ENCODE measurements around the gene GAL3ST2.
A peak's percentile ranks its signal among the peaks of the same experiment; 100 is the strongest.
"Not testable (repeated sequence)": the region's sequence is repeated elsewhere in the genome, so short reads cannot be mapped to it uniquely, and the experiment has no call there.

Gene GAL3ST2

DNA sequence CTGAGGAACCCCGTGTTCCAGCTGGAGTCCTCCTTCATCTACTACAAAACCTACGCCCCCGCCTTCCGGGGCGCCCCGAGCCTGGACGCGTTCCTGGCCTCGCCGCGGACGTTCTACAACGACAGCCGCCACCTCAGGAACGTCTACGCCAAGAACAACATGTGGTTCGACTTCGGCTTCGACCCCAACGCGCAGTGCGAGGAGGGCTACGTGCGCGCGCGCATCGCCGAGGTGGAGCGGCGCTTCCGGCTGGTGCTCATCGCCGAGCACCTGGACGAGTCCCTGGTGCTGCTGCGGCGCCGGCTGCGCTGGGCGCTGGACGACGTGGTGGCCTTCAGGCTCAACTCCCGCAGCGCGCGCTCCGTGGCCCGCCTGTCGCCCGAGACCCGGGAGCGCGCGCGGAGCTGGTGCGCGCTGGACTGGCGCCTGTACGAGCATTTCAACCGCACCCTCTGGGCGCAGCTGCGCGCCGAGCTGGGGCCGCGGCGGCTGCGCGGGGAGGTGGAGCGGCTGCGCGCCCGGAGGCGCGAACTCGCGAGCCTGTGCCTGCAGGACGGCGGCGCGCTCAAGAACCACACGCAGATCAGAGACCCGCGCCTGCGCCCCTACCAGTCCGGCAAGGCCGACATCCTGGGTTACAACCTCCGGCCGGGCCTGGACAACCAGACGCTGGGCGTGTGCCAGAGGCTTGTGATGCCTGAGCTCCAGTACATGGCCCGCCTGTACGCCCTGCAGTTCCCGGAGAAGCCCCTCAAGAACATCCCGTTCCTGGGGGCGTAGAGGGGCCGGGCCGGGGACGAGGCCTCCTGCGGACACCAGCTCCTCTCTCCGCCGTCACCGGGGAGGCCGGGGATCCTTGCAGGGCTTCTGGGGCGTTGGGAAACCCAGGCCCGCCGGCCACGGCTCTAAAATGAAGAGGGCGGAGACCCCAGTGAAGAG is 27.0 kb downstream of the GAL3ST2 start:
- Histone ChIP-seq H2AFZ (ENCODE audit: low read depth) (peak overlapping the region; percentile 22; the same call in 1 of the 2 replicates), H3K27me3 (ENCODE audit: insufficient read depth, low read depth) (peaks cover 9% of the 10 kb centered on the region; the same call in 1 of the 2 replicates), H3K4me3 (IDR thresholded peaks at IDR 0.05; ENCODE audit: insufficient read depth, low read depth, low read length) (no peak overlapping the region), H4K20me1 (ENCODE audit: insufficient read depth) (no peaks in the 10 kb centered on the region), H3K36me3 (ENCODE audit: insufficient read depth) (no peaks in the 10 kb centered on the region), H3K9ac (no peak overlapping the region), H3K27ac (no peak overlapping the region), H3K4me2 (no peak overlapping the region; the same call in 1 of the 2 replicates), H3K79me2 (ENCODE audit: insufficient read depth, low read depth) (no peaks in the 10 kb centered on the region), H3K4me1 (ENCODE audit: low read depth, poor library complexity, severe bottlenecking) (no peaks in the 10 kb centered on the region)
- TF ChIP-seq, protein P1, sequence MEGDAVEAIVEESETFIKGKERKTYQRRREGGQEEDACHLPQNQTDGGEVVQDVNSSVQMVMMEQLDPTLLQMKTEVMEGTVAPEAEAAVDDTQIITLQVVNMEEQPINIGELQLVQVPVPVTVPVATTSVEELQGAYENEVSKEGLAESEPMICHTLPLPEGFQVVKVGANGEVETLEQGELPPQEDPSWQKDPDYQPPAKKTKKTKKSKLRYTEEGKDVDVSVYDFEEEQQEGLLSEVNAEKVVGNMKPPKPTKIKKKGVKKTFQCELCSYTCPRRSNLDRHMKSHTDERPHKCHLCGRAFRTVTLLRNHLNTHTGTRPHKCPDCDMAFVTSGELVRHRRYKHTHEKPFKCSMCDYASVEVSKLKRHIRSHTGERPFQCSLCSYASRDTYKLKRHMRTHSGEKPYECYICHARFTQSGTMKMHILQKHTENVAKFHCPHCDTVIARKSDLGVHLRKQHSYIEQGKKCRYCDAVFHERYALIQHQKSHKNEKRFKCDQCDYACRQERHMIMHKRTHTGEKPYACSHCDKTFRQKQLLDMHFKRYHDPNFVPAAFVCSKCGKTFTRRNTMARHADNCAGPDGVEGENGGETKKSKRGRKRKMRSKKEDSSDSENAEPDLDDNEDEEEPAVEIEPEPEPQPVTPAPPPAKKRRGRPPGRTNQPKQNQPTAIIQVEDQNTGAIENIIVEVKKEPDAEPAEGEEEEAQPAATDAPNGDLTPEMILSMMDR (conservative IDR thresholded peaks at IDR 0.05; ENCODE audit: low read depth, low read length) = no peak

DNA sequence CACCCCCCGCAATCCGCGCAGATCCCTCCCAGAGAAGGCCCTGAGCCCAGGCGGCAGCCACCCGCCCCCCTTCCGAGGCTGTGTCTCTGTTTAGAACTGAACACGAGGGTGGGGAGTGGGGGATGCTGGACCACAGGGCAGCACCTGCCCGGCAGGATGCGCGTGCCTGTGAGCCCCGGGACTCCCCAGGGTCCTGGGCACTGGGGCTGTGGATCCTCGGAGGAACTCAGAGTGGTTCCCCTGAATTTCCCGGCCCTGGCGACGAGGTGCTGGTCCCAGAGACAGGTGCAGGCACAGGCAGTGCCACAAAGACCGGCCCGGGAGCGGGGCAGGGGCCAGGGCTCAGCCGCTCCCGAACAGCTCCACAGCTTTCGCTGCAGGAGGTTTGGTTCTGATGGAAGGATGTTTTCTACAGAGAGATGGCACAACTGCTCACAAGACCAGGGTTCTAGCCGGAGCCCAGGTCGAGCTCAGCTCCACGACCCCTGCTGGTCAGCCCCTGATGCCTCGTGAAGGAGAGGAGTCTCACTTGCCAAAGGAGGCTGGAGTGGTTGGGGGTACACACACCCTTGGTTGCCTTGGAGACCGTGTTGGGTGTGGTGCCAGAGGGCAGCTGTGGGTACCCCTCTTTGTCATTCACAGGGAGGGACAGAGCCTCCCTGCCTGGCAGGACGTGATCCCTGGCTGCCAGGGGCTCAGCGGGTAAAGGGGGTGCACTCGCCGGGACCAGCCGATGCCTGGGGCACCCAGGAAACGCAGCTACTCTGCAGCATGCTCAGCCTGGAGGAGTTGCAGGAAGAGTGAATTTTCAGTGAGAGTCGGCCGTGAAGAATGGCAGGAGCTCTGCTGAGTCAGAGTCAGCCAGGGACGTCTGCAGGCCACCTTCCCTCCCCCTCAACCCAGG is 28.0 kb downstream of the GAL3ST2 start:
- Histone ChIP-seq H3K79me2 (ENCODE audit: insufficient read depth, low read depth) (no peaks in the 10 kb centered on the region), H3K4me3 (IDR thresholded peaks at IDR 0.05; ENCODE audit: insufficient read depth, low read depth, low read length) (no peak overlapping the region), H3K4me1 (ENCODE audit: low read depth, poor library complexity, severe bottlenecking) (no peaks in the 10 kb centered on the region), H4K20me1 (ENCODE audit: insufficient read depth) (no peaks in the 10 kb centered on the region), H3K9ac (no peak overlapping the region), H2AFZ (ENCODE audit: low read depth) (peak overlapping the region; percentile 18; the same call in 1 of the 2 replicates), H3K36me3 (ENCODE audit: insufficient read depth) (no peaks in the 10 kb centered on the region), H3K27me3 (ENCODE audit: insufficient read depth, low read depth) (peaks cover 14% of the 10 kb centered on the region; the same call in 1 of the 2 replicates), H3K27ac (no peak overlapping the region), H3K4me2 (no peak overlapping the region; the same call in 1 of the 2 replicates)
- TF ChIP-seq, protein P1 (conservative IDR thresholded peaks at IDR 0.05; ENCODE audit: low read depth, low read length) = no peak

DNA sequence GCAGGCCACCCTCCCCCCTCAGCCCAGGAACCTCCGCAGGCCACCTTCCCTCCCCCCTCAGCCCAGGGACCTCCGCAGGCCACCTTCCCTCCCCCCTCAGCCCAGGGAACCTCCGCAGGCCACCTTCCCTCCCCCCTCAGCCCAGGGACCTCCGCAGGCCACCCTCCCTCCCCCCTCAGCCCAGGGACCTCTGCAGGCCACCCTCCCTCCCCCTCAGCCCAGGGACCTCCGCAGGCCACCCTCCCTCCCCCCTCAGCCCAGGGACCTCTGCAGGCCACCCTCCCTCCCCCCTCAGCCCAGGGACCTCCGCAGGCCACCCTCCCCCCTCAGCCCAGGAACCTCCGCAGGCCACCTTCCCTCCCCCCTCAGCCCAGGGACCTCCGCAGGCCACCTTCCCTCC is 29.6 kb downstream of the GAL3ST2 start:
- H2AFZ ChIP-seq (ENCODE audit: low read depth) = not testable (repeated sequence)

DNA sequence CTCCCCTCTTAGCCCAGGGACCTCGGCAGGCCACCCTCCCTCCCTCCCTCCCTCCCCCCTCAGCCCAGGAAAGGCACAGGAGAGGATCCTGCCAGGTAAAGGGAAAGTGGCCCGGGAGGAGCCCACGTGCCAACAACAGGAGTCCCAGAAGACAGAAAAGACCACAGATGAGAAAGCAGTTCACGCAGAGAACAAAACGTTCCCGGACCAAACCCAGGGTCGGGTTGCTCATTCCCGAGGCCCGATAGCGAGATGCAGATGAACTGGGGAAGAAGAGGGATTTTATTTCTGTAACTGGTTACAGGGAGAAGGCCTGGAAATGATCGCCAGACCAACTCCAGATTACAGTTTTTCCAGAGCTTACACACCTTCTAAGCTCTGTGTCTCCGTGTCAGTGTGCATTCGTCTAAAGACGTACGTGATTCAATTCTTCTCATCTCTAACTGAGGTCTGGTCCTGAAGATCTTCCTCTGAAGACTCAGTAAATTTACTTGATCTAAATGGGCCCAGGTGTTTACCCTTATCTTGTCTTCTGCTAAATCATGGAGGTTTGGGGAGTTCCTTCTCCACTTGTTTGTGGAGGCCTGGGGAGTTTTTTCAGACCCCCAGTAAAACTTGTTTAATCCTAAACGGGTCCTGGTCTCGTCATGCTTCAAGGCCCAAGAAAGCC is 31.6 kb downstream of the GAL3ST2 start:
- TF ChIP-seq, protein P1 (conservative IDR thresholded peaks at IDR 0.05; ENCODE audit: low read depth, low read length) = no peak
- H4K20me1 ChIP-seq (ENCODE audit: insufficient read depth) = no peaks in the 10 kb centered on the region
- H3K36me3 ChIP-seq (ENCODE audit: insufficient read depth) = no peaks in the 10 kb centered on the region
- no peak overlapping the region for H2AFZ ChIP-seq (ENCODE audit: low read depth)
- no peak overlapping the region for H3K9ac ChIP-seq
- H3K27ac ChIP-seq = no peak overlapping the region
- peaks cover 33% of the 10 kb centered on the region for H3K27me3 ChIP-seq (ENCODE audit: insufficient read depth, low read depth)
- H3K79me2 ChIP-seq (ENCODE audit: insufficient read depth, low read depth) = no peaks in the 10 kb centered on the region
- no peak overlapping the region for H3K4me2 ChIP-seq
- H3K4me3 ChIP-seq (IDR thresholded peaks at IDR 0.05; ENCODE audit: insufficient read depth, low read depth, low read length) = no peak overlapping the region
- no peaks in the 10 kb centered on the region for H3K4me1 ChIP-seq (ENCODE audit: low read depth, poor library complexity, severe bottlenecking)

More for the DNA sequence above, 29.6 kb downstream of the GAL3ST2 start:
- H3K4me3 ChIP-seq (IDR thresholded peaks at IDR 0.05; ENCODE audit: insufficient read depth, low read depth, low read length); H3K4me1 ChIP-seq (ENCODE audit: low read depth, poor library complexity, severe bottlenecking); H3K79me2 ChIP-seq (ENCODE audit: insufficient read depth, low read depth); H4K20me1 ChIP-seq (ENCODE audit: insufficient read depth); H3K4me2 ChIP-seq; H3K9ac ChIP-seq; H3K27ac ChIP-seq; H3K36me3 ChIP-seq (ENCODE audit: insufficient read depth): not testable (repeated sequence)
- H3K27me3 ChIP-seq (ENCODE audit: insufficient read depth, low read depth) = peaks cover 22% of the 10 kb centered on the region; the same call in 1 of the 2 replicates
